ENCODE data around the gene SYT15.

SYT15 gene

GRCh38 chr10:46544989-46545791 is 33.7 kb upstream of the SYT15 start:
- DNase-seq (ENCODE audit: low read depth in 2 of 2): no peak

GRCh38 chr10:46545861-46546590 is 32.9 kb upstream of the SYT15 start:
- no peak for DNase-seq (ENCODE audit: low read depth in 2 of 2)

- DNase-seq (ENCODE audit: low read depth in 2 of 2): no peak
Observed at GRCh38 chr10:46546591-46547540, 32.1 kb upstream of the SYT15 start.

- no peak for DNase-seq (ENCODE audit: low read depth in 2 of 2)
Observed at GRCh38 chr10:46547541-46548497, 31.1 kb upstream of the SYT15 start.

- DNase-seq (ENCODE audit: low read depth in 2 of 2): no peak
Observed at GRCh38 chr10:46548498-46549090, 30.3 kb upstream of the SYT15 start.

- no peak for DNase-seq (ENCODE audit: low read depth in 2 of 2)
Observed at GRCh38 chr10:46549171-46550075, 29.5 kb upstream of the SYT15 start.

GRCh38 chr10:46550076-46550790 is 28.7 kb upstream of the SYT15 start:
- DNase-seq (ENCODE audit: low read depth in 2 of 2): no peak

GRCh38 chr10:46550795-46551700 is 27.9 kb upstream of the SYT15 start:
- DNase-seq (ENCODE audit: low read depth in 2 of 2): no peak

- no peak for DNase-seq (ENCODE audit: low read depth in 2 of 2)
Observed at GRCh38 chr10:46551701-46552525, 27.0 kb upstream of the SYT15 start.

GRCh38 chr10:46552526-46553237 is 26.2 kb upstream of the SYT15 start:
- DNase-seq (ENCODE audit: low read depth in 2 of 2): no peak

GRCh38 chr10:46553238-46554049 is 25.5 kb upstream of the SYT15 start:
- no peak for DNase-seq (ENCODE audit: low read depth in 2 of 2)

- no peak for DNase-seq (ENCODE audit: low read depth in 2 of 2)
Observed at GRCh38 chr10:46554166-46554781, 24.7 kb upstream of the SYT15 start.

- no peak for DNase-seq (ENCODE audit: low read depth in 2 of 2)
Observed at GRCh38 chr10:46555366-46555712, 23.6 kb upstream of the SYT15 start.

- no peak for DNase-seq (ENCODE audit: low read depth in 2 of 2)
Observed at GRCh38 chr10:46555713-46556514, 23.0 kb upstream of the SYT15 start.
